Gastrocnemius medialis (tissue), 4 donors: ENCODE data around the gene AHRR.

Experiments
- POLR2A ChIP-seq, 2 donors: fragments of 450-650 bp; IDR thresholded peaks; one replicate each; pipeline ENCODE4 v1.6.1; 2017; ENCODE audit warnings: antibody characterized with exemption in 2 of 2, mild to moderate bottlenecking in 2 of 2, moderate library complexity in 2 of 2
- TF ChIP-seq, protein P1 (sequence below), 5 experiments: fragments of 450-650 bp in 3 of 5; fragments of 200-600 bp in 2 of 5; sonication (generic) in 2 of 5; IDR thresholded peaks in 4 of 5; conservative IDR thresholded peaks in 1 of 5; 1 replicate in 4 of 5; 2 replicates in 1 of 5; pipeline ENCODE4 v1.5.1; 2016 to 2019; ENCODE audit warnings: antibody characterized with exemption in 5 of 5, mild to moderate bottlenecking in 3 of 5, moderate library complexity in 3 of 5

- no peak for TF ChIP-seq POLR2A (IDR thresholded peaks at IDR 0.05)
- TF ChIP-seq, protein P1, sequence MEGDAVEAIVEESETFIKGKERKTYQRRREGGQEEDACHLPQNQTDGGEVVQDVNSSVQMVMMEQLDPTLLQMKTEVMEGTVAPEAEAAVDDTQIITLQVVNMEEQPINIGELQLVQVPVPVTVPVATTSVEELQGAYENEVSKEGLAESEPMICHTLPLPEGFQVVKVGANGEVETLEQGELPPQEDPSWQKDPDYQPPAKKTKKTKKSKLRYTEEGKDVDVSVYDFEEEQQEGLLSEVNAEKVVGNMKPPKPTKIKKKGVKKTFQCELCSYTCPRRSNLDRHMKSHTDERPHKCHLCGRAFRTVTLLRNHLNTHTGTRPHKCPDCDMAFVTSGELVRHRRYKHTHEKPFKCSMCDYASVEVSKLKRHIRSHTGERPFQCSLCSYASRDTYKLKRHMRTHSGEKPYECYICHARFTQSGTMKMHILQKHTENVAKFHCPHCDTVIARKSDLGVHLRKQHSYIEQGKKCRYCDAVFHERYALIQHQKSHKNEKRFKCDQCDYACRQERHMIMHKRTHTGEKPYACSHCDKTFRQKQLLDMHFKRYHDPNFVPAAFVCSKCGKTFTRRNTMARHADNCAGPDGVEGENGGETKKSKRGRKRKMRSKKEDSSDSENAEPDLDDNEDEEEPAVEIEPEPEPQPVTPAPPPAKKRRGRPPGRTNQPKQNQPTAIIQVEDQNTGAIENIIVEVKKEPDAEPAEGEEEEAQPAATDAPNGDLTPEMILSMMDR (IDR thresholded peaks at IDR 0.05 in 4 of 5, conservative IDR thresholded peaks at IDR 0.05 in 1 of 5), result no peak
Measured at GRCh38 chr5:322942-323879, 1.7 kb downstream of the AHRR start.
